Activated CD4-positive, alpha-beta T cell treated with anti-CD3 and anti-CD28 coated beads for 24 hours (primary cell): ENCODE measurements around the gene UBE2V1.
"Not testable (repeated sequence)": the region's sequence is repeated elsewhere in the genome, so short reads cannot be mapped to it uniquely, and the experiment has no call there.

Experiments
- DNase-seq, 2 donors: peaks; one replicate each; pipeline ENCODE4 v3.0.0-alpha.2; 2020; ENCODE audit warnings: low read depth in 2 of 2

The UBE2V1 gene

DNA sequence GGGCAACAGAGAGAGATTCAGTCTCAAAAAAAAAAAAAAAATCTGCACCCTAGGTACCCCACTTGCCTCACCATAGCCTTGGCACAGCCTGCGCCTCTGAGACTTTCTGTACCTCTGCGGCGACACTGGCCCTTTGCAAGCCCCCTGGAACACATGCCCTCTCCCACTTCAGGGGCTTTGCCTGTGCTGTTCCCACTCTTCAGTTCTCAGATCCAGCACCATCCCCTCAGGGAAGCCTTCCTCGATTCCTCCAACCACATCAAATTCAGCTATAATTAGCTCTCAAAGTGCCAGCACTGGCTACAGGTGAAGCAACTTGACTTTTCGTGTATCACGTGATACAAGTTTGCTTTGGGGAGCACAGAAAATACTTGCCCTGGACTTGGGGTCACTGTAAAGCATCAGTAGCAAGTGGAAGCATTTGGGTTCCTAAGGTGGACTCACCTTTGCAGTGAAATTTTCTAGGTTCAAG, 2.1 kb upstream of the UBE2V1 start:
- no peak for DNase-seq

DNA sequence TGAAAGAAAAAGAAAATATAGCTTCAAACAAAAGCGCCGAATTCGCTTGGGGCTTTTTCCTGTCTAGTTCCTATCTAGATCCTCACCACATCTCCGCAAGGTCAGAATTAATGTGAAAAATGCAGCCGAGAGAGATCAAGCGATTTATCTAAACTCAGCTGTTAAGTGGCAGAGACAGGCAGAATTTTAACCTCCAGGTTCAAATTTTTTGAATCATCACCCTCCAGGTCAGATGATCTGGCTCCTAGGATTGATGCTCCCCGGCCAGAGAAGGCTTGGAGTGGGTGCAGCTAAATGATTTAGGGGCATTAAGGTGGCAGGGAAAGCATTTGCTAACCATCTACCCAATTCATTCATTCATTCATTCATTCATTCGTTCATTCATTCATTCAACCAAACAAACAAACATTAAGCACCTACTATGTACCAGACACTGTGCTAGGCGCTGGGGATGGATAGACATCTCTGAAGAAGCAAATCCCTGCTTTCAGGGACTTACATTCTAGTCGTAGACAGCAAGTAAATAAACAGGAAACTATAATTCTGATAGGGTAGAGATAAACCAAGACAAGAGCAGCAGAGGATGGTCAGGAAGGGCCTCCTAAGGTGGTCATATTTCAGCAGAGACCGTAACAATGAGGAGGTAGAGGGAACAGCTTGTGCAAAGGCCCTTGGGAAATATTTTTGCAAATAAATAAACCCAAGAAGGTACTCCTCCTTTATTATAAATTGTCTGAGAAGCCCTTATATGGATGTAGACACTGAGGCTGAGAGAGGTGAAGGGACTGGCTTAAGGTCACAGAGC, 672 bp upstream of the UBE2V1 start:
- no peak for DNase-seq

DNA sequence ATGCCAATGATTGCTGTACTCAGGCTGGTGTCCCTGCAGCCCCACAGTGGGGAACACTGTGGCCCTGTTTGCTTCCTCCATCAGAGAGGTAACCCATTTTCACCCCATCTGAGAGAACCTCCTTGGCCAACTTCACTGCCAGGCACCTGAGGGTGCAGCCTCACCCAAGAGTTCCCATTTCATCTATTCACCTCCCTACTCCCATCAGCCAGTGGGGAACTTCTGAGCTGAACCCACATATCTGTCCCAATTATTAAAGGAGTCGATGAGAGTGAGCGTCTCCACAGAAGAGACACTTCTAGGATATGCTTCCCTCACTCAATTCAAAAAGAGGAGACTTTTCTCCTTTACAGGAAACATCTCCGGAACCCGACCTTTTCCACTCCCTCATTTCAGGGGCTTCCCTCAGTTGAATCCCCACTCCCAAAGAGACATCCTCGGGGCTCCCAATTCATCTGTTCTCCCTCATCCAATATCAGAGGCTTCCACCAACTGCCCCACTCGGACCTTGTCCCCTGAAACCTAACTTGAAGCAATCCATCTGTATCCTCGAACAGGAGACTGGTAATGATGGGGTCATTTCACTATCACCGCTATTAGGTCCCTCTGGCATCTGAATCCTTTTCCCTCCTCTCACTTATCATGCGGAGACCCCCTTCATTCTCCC, 988 bp downstream of the UBE2V1 start:
- DNase-seq: no peak

DNA sequence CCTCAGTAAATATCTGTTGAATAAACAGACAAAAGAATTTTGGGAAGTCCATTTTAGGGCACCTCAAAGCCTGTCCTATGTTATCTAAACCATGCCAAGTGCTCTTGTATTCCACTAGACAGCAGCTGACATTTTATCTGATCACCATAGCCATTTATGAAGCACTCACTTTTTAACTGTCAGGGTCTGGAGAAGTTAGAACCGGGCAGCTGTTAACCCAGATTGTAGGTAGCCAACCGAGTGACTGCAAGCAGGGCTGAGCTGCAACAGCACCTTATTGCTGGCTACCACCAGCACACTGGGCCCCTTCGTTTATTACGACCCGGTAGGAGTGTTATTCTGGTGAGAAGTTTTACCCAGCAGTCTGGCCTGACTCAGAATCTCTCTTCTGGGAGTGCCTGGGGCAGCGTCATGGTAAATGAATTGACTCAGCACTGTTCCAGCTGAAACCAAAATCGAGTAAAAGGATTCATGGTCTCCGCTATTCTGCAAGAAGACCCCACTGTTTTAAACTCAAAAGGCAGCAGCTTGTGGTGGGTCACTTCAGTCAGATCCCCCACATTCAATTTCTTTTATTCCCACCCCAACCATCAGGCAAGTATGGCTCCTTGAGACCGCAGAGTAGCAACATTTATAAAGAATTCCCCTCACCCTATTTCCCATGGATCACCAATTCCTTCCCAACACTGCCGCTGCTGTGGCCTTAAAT, 1.7 kb downstream of the UBE2V1 start:
- peak; percentile 27 to 28 for DNase-seq

DNA sequence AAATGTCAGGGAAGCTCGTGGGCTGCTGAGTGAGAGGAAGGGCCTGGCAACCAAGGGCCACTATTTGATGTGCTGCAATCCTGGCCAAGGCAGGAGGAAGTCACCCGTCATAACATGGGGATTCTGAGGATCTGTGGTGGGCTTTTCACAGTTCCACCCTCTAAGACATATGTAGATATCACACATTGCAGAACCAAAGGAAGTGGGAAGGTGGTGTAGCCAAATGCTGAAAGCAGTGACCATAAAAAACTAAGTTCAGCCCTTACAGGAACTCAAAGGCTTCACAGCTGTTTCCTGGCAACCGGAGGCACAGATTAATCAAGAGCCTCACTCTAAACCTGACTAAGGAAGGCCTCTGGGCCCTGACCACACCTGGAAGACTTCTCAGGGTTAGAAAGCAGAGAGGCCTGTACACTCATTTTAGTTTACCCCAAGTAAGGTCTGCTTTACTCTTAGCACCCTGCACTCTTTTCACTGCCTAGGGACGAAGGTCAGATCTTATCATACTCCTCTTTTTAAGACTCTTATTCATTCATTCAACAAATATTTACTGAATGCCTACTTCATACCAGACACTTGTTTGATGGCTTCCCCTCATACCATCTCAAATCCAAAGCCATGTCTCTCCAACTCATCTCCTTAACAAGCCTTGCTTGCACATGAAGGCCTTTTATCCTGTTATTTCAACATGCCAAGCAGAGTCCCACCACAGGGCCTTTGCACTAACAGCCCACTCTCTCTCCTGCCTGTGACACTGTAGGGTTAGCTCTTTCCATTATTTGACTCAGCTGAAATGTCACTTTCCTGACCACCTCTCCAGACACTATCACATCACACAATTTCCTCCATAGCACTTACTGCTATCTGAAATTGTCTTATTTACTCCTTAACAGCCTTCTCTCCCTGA, 2.6 kb downstream of the UBE2V1 start:
- no peak for DNase-seq

DNA sequence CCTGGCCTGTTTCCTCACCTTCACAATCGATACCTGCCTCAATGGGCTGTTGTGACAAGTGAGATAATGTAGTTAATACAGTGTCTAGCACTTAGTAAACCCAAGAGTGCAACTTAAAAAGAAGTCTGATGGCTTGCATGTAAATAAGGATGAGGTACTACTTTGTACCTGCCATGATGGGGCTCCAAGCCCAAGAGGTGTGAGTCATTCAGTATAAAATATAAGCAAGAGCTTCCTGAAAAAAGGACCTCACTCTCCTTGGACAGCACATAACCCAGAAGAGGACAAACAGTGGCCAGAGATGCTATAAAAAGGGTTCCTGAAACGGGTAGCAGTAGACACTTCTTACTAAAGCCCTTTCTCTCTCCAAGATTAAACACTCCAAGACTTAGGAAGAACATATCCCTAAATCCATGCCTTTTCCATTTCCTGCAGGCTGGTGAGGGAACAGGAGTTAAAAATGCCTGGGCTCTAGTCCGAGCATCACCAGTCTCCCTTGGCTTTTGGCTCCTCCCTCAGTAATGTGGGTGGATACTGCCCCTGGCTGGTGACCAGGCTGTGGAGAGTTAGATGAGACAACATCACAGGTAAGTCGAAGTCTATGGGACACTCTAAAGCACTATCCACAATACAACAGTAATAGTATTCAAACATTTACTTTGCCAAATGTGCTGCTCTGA, 4.3 kb downstream of the UBE2V1 start:
- DNase-seq: no peak

GRCh38 chr20:50107796-50108331, 5.1 kb downstream of the UBE2V1 start:
- no peak for DNase-seq

- no peak for DNase-seq
Observed at GRCh38 chr20:50107086-50107660, 5.8 kb downstream of the UBE2V1 start.

GRCh38 chr20:50106669-50107068, 6.3 kb downstream of the UBE2V1 start:
- not testable (repeated sequence) for DNase-seq

GRCh38 chr20:50103464-50104107, 9.4 kb downstream of the UBE2V1 start:
- DNase-seq: peak in 1 of 2 donors; percentile 25

DNA sequence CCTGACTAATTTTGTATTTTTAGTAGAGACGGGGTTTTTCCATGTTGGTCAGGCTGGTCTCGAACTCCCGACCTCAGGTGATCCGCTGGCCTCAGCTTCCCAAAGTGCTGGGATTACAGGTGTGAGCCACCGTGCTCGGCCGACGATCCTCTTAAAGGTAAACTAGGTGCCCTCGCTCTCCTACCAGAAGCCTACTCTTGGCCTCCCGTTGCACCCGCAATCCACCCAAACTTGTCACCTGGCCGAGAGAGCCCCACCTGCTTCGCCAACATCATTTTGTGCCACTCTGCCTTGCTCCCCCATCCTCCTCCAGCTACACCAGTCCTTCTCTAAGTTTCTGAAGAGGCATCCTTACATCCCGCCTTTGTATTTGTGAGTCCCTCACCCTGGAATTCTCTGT, 10.4 kb downstream of the UBE2V1 start:
- DNase-seq: not testable (repeated sequence)

DNA sequence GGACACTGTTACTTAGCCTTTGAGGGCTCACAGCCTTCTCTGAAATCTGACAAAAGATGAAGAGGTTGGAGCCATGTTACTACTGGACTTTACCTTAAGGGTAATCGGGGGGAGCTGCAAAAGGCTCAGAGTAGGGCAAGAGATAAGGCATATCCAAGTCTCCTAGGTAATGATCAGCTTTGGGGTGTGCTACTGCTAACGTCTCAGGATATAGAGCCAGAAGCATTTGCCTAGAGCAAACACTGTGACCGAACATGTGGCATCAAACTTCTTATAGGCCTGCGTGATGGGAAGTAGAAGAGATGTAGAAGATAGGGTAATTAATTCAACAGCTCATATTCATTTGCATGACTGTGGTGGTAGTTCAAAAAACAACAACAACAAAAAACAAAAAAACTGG, 11.1 kb downstream of the UBE2V1 start:
- DNase-seq: no peak

DNA sequence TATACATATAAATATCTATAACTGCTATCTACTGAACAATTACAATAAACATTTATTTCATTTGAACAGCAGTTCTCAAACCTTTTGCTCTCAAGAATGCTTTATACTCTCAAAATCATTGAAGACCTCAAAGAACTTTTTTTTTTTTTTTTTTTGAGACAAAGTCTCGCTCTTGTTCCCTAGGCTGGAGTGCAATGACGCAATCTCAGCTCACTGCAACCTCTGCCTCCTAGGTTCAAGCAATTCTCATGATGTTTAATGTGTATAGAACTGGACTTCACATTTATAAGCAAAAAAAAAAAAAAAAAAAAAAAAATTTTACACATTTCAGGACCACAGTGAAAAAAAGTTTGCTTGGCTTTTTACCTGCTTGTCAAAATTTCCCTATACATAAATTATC, 11.7 kb downstream of the UBE2V1 start:
- no peak for DNase-seq

- no peak for DNase-seq
Observed at GRCh38 chr20:50100552-50100951, 12.4 kb downstream of the UBE2V1 start.

- DNase-seq: no peak
Observed at GRCh38 chr20:50099565-50099991, 13.4 kb downstream of the UBE2V1 start.

DNA sequence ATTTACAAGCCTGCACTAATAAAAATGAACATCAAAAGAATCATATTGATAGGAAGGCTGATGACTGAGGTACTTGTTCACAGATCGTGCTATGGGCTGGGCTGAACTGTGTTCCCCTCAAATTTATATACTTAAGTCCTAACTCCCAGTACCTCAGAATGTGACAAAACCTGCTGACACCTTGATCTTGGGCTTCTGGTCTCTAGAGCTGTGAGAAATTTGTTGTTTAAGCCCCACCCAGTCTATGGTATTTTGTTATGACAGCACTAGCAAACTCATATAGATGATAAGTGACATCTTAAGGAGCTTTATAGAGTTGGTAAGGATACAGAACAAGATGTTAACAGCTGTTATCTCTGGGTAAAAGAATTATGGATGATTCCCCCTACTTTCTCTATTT, 13.8 kb downstream of the UBE2V1 start:
- no peak for DNase-seq

- no peak for DNase-seq
Observed at GRCh38 chr20:50098259-50098658, 14.7 kb downstream of the UBE2V1 start.

DNA sequence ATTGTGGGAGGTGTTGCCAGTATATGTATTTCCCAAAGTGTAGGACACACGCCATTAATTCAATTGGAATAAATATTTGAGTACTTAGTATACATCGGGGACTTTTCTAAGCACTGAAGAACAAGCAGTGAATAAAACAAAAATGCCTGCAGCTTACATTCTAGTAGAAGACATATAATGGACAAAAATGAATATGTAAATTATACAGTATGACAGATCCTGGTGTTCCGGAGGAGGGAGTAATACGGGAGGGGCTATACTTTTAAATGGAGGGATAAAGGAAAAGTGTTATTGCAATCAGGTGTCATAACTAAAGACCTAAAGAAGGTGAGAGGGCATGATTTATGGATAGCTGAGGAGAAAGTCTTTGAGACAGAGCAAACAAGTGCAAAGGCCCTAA, 15.1 kb downstream of the UBE2V1 start:
- no peak for DNase-seq

GRCh38 chr20:50096237-50096636, 16.7 kb downstream of the UBE2V1 start:
- no peak for DNase-seq
